ENCODE data around the gene GALNT18.

Gene GALNT18

DNA sequence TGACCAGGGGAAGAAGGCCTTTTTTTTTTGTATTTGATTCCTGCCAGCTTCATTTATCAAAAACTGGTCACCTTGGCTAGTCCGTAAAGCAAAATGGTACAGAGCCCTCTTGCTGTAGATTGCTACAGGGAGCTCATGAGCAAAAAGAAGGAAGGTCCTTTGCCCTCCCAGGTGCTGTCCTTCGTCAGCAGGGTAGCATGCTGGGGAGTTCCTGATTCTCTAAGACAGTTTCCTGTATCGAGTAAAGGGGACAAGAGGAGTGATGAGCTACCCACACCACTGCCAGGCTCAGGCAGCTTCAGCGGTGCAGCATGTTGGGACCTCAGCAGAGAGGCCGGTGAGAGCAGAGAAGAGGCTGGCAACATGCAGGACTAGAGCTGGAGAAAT lies 200.9 kb downstream of the GALNT18 start:
- Histone ChIP-seq H3K36me3 (replicated peaks; ENCODE audit: insufficient read depth, low read length) (no peaks in the 10 kb centered on the region), H2AFZ (ENCODE audit: low read length) (no peak overlapping the region), H3K9me2 (replicated peaks; ENCODE audit: insufficient read depth, low read length) (no peaks in the 10 kb centered on the region), H3K27ac (ENCODE audit: low read length) (no peak overlapping the region), H3K4me2 (ENCODE audit: low read depth, low read length) (no peak overlapping the region), H4K20me1 (ENCODE audit: insufficient read depth, low read length) (no peaks in the 10 kb centered on the region), H3K79me2 (ENCODE audit: low read length) (no peaks in the 10 kb centered on the region), H3K4me3 (ENCODE audit: low read length) (no peak overlapping the region), H3K27me3 (replicated peaks; ENCODE audit: insufficient read depth, low read length) (no peaks in the 10 kb centered on the region), H3K9ac (ENCODE audit: low read length) (no peak overlapping the region), H3K4me1 (ENCODE audit: low read length) (no peaks in the 10 kb centered on the region), H3K9me3 (replicated peaks; ENCODE audit: insufficient read depth, low read length) (no peaks in the 10 kb centered on the region), H3F3A (ENCODE audit: insufficient read depth, low read length) (no peaks in the 10 kb centered on the region)
- DNase-seq = no peak
- TF ChIP-seq, protein P1, sequence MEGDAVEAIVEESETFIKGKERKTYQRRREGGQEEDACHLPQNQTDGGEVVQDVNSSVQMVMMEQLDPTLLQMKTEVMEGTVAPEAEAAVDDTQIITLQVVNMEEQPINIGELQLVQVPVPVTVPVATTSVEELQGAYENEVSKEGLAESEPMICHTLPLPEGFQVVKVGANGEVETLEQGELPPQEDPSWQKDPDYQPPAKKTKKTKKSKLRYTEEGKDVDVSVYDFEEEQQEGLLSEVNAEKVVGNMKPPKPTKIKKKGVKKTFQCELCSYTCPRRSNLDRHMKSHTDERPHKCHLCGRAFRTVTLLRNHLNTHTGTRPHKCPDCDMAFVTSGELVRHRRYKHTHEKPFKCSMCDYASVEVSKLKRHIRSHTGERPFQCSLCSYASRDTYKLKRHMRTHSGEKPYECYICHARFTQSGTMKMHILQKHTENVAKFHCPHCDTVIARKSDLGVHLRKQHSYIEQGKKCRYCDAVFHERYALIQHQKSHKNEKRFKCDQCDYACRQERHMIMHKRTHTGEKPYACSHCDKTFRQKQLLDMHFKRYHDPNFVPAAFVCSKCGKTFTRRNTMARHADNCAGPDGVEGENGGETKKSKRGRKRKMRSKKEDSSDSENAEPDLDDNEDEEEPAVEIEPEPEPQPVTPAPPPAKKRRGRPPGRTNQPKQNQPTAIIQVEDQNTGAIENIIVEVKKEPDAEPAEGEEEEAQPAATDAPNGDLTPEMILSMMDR (IDR thresholded peaks at IDR 0.05; ENCODE audit: low read length) = no peak
- no peak for TF ChIP-seq EZH2phosphoT487 (IDR thresholded peaks at IDR 0.05; ENCODE audit: low read length)
- no peak for TF ChIP-seq EZH2 (optimal IDR thresholded peaks at IDR 0.05; ENCODE audit: low read depth, low read length)

DNA sequence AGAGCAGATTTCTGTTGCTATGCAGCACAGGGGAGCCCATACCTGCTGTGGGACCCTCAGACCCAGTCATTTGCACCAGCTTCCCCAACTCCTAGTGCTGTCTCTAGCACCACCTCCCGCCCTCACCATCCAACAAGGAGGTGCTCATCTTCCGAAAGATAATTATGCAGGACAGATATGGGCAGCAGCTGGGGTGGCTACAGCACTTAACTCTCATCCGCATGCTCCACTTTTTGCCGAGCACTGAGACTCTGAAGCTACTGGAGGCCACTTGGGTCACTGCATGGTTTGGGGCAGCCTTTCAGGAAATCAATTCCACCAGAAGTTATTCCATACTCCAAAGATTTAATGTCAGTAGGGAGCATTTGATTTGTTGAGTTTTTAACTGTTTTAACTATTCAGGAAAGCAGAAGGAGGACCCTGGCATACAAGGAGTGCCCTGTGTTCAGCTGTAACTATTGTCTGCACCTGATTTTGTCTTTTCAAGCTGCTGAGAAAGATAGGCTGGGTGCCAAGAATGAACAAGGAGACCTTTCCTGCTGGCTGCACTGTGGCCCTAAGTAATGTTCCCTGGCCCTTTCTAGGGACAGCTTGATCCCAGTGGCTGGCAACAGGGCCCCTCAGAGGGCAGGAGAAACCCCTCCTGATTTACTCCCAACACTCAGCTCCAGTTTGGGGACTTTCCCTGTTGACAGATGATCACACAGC lies 201.5 kb downstream of the GALNT18 start:
- no peak for DNase-seq
- Histone ChIP-seq H3K4me2 (ENCODE audit: low read depth, low read length) (no peak overlapping the region), H4K20me1 (ENCODE audit: insufficient read depth, low read length) (no peaks in the 10 kb centered on the region), H3K9me2 (replicated peaks; ENCODE audit: insufficient read depth, low read length) (no peaks in the 10 kb centered on the region), H3K36me3 (replicated peaks; ENCODE audit: insufficient read depth, low read length) (no peaks in the 10 kb centered on the region), H3F3A (ENCODE audit: insufficient read depth, low read length) (no peaks in the 10 kb centered on the region), H3K79me2 (ENCODE audit: low read length) (no peaks in the 10 kb centered on the region), H3K27me3 (replicated peaks; ENCODE audit: insufficient read depth, low read length) (no peaks in the 10 kb centered on the region), H3K27ac (ENCODE audit: low read length) (no peak overlapping the region), H2AFZ (ENCODE audit: low read length) (no peak overlapping the region), H3K4me1 (ENCODE audit: low read length) (no peaks in the 10 kb centered on the region), H3K9ac (ENCODE audit: low read length) (no peak overlapping the region), H3K9me3 (replicated peaks; ENCODE audit: insufficient read depth, low read length) (no peaks in the 10 kb centered on the region), H3K4me3 (ENCODE audit: low read length) (no peak overlapping the region)
- TF ChIP-seq EZH2phosphoT487 (IDR thresholded peaks at IDR 0.05; ENCODE audit: low read length) = no peak
- TF ChIP-seq EZH2 (optimal IDR thresholded peaks at IDR 0.05; ENCODE audit: low read depth, low read length) = no peak
- TF ChIP-seq, protein P1 (IDR thresholded peaks at IDR 0.05; ENCODE audit: low read length) = no peak

DNA sequence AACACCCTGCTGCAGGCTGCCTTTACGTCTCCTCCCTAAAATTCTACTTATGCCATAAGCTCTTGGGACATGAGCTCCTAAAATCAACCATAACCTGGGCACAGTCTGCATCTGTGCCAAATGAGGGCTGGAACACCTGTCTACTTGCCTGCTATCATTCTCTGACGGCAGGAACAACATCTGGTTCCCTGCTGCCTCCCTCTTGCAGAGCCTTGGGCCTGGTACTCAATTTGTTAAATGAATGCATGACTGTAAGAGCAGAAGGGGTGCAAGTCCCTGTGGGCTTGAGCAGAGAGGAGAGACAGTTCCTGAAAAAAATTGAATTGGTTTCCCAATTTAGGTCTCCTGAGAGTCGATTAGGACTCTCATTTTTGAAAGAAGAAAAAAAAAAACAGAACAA lies 202.1 kb downstream of the GALNT18 start:
- no peak overlapping the region for H3K4me3 ChIP-seq (ENCODE audit: low read length)
- no peak overlapping the region for H3K4me2 ChIP-seq (ENCODE audit: low read depth, low read length)
- no peaks in the 10 kb centered on the region for H4K20me1 ChIP-seq (ENCODE audit: insufficient read depth, low read length)
- H3K9ac ChIP-seq (ENCODE audit: low read length) = no peak overlapping the region
- H3K79me2 ChIP-seq (ENCODE audit: low read length) = no peaks in the 10 kb centered on the region
- no peak for TF ChIP-seq EZH2phosphoT487 (IDR thresholded peaks at IDR 0.05; ENCODE audit: low read length)
- TF ChIP-seq, protein P1 (IDR thresholded peaks at IDR 0.05; ENCODE audit: low read length) = no peak
- TF ChIP-seq EZH2 (optimal IDR thresholded peaks at IDR 0.05; ENCODE audit: low read depth, low read length) = no peak
- no peaks in the 10 kb centered on the region for H3F3A ChIP-seq (ENCODE audit: insufficient read depth, low read length)
- H3K4me1 ChIP-seq (ENCODE audit: low read length) = no peaks in the 10 kb centered on the region
- no peak overlapping the region for H2AFZ ChIP-seq (ENCODE audit: low read length)
- H3K9me2 ChIP-seq (replicated peaks; ENCODE audit: insufficient read depth, low read length) = no peaks in the 10 kb centered on the region
- H3K9me3 ChIP-seq (replicated peaks; ENCODE audit: insufficient read depth, low read length) = no peaks in the 10 kb centered on the region
- no peaks in the 10 kb centered on the region for H3K36me3 ChIP-seq (replicated peaks; ENCODE audit: insufficient read depth, low read length)
- DNase-seq = no peak
- H3K27ac ChIP-seq (ENCODE audit: low read length) = no peak overlapping the region
- no peaks in the 10 kb centered on the region for H3K27me3 ChIP-seq (replicated peaks; ENCODE audit: insufficient read depth, low read length)
